Measurements from ENCODE around the gene RPL18A. TPM values are rescaled to one million over a fixed set of nuclear protein-coding genes. Genes with fewer than 3 reads are reported as not detected.

Gene RPL18A
- total RNA-seq, 1 experiment from 2014 or later, result 1,054 TPM

- DNase-seq, result no peak
- CTCF ChIA-PET, result no interaction called here
- intact Hi-C loops (cut with micrococcal nuclease; ENCODE audit: unreplicated experiment), result no loop called here
- Mint-ChIP-seq H3K4me3 (ENCODE audit: low read depth, unreplicated experiment) (no peak overlapping the region), H3K4me1 (ENCODE audit: low read depth, unreplicated experiment) (no peaks in the 10 kb centered on the region), H3K9me3 (ENCODE audit: low read depth, unreplicated experiment) (no peaks in the 10 kb centered on the region), H3K36me3 (ENCODE audit: insufficient read depth, unreplicated experiment) (no peaks in the 10 kb centered on the region), H3K27me3 (ENCODE audit: unreplicated experiment) (peaks cover 39% of the 10 kb centered on the region), H3K27ac (ENCODE audit: unreplicated experiment) (no peak overlapping the region)
- BruUV-seq (replicated peaks), result no TSS peak
- TF ChIP-seq CTCF (IDR thresholded peaks at IDR 0.05; ENCODE audit: unreplicated experiment), result no peak
These were observed 28.6 kb downstream of the RPL18A start for GRCh38 chr19:17888260-17888659.

GRCh38 chr19:17889609-17890214 is 30.0 kb downstream of the RPL18A start:
- peak; percentile 29 for DNase-seq
- Mint-ChIP-seq H3K36me3 (ENCODE audit: insufficient read depth, unreplicated experiment) (no peaks in the 10 kb centered on the region), H3K27me3 (ENCODE audit: unreplicated experiment) (peaks cover 52% of the 10 kb centered on the region), H3K4me3 (ENCODE audit: low read depth, unreplicated experiment) (no peak overlapping the region), H3K9me3 (ENCODE audit: low read depth, unreplicated experiment) (no peaks in the 10 kb centered on the region), H3K27ac (ENCODE audit: unreplicated experiment) (no peak overlapping the region), H3K4me1 (ENCODE audit: low read depth, unreplicated experiment) (no peaks in the 10 kb centered on the region)
- no peak for TF ChIP-seq CTCF (IDR thresholded peaks at IDR 0.05; ENCODE audit: unreplicated experiment)
- intact Hi-C loops (cut with micrococcal nuclease; ENCODE audit: unreplicated experiment), result no loop called here
- no TSS peak for BruUV-seq (replicated peaks)
- CTCF ChIA-PET, result no interaction called here

- Mint-ChIP-seq H3K9me3 (ENCODE audit: low read depth, unreplicated experiment) (no peaks in the 10 kb centered on the region), H3K4me3 (ENCODE audit: low read depth, unreplicated experiment) (no peak overlapping the region), H3K27ac (ENCODE audit: unreplicated experiment) (no peak overlapping the region), H3K36me3 (ENCODE audit: insufficient read depth, unreplicated experiment) (no peaks in the 10 kb centered on the region), H3K4me1 (ENCODE audit: low read depth, unreplicated experiment) (no peaks in the 10 kb centered on the region), H3K27me3 (ENCODE audit: unreplicated experiment) (peaks cover 48% of the 10 kb centered on the region)
- TF ChIP-seq CTCF (IDR thresholded peaks at IDR 0.05; ENCODE audit: unreplicated experiment), result no peak
- CTCF ChIA-PET, result interaction anchor here (0.7 kb wide), 1 partner anchor 21 kb away, joined by 6 read pairs; no protein-coding TSS in a partner anchor
- DNase-seq, result no peak
- BruUV-seq (replicated peaks), result no TSS peak
- intact Hi-C loops (cut with micrococcal nuclease; ENCODE audit: unreplicated experiment), result no loop called here
These were observed 34.1 kb downstream of the RPL18A start for GRCh38 chr19:17893766-17894165.

GRCh38 chr19:17902701-17903100 is 43.0 kb downstream of the RPL18A start:
- BruUV-seq (replicated peaks), result no TSS peak
- no peak for TF ChIP-seq CTCF (IDR thresholded peaks at IDR 0.05; ENCODE audit: unreplicated experiment)
- no peak for DNase-seq
- Mint-ChIP-seq H3K4me3 (ENCODE audit: low read depth, unreplicated experiment) (no peak overlapping the region), H3K4me1 (ENCODE audit: low read depth, unreplicated experiment) (no peaks in the 10 kb centered on the region), H3K9me3 (ENCODE audit: low read depth, unreplicated experiment) (no peaks in the 10 kb centered on the region), H3K36me3 (ENCODE audit: insufficient read depth, unreplicated experiment) (no peaks in the 10 kb centered on the region), H3K27ac (ENCODE audit: unreplicated experiment) (no peak overlapping the region), H3K27me3 (ENCODE audit: unreplicated experiment) (peaks cover 35% of the 10 kb centered on the region)
- CTCF ChIA-PET, result interaction anchor here (0.7 kb wide), 1 partner anchor 22 kb away, joined by 3 read pairs; no protein-coding TSS in a partner anchor
- intact Hi-C loops (cut with micrococcal nuclease; ENCODE audit: unreplicated experiment), result no loop called here
